Measurements from ENCODE around the gene VWA5B2.
A peak's percentile ranks its signal among the peaks of the same experiment; 100 is the strongest.

GRCh38 chr3:184289426-184289938 lies 60.1 kb downstream of the VWA5B2 start:
- TF ChIP-seq POLR2A (IDR thresholded peaks at IDR 0.05) = no peak
- TF ChIP-seq, protein P1, sequence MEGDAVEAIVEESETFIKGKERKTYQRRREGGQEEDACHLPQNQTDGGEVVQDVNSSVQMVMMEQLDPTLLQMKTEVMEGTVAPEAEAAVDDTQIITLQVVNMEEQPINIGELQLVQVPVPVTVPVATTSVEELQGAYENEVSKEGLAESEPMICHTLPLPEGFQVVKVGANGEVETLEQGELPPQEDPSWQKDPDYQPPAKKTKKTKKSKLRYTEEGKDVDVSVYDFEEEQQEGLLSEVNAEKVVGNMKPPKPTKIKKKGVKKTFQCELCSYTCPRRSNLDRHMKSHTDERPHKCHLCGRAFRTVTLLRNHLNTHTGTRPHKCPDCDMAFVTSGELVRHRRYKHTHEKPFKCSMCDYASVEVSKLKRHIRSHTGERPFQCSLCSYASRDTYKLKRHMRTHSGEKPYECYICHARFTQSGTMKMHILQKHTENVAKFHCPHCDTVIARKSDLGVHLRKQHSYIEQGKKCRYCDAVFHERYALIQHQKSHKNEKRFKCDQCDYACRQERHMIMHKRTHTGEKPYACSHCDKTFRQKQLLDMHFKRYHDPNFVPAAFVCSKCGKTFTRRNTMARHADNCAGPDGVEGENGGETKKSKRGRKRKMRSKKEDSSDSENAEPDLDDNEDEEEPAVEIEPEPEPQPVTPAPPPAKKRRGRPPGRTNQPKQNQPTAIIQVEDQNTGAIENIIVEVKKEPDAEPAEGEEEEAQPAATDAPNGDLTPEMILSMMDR (IDR thresholded peaks at IDR 0.05) = peak in 4 of 5 experiments; percentile 33 to 56 (median 39)

All from tibial nerve (tissue), 3 donors.